Stimulated activated CD4-positive, alpha-beta T cell treated with anti-CD3 and anti-CD28 coated beads, Interleukin-1b, Interleukin-23, amount 100 ng/mL, for 4 hours (primary cell): ENCODE results near the gene SPATA33.
A peak's percentile ranks its signal among the peaks of the same experiment; 100 is the strongest.

ENCODE experiments used
- DNase-seq, 2 donors: peaks; one replicate each; pipeline ENCODE4 v3.0.0-alpha.2; 2020; ENCODE audit warnings: low read depth in 2 of 2

Gene SPATA33

DNA sequence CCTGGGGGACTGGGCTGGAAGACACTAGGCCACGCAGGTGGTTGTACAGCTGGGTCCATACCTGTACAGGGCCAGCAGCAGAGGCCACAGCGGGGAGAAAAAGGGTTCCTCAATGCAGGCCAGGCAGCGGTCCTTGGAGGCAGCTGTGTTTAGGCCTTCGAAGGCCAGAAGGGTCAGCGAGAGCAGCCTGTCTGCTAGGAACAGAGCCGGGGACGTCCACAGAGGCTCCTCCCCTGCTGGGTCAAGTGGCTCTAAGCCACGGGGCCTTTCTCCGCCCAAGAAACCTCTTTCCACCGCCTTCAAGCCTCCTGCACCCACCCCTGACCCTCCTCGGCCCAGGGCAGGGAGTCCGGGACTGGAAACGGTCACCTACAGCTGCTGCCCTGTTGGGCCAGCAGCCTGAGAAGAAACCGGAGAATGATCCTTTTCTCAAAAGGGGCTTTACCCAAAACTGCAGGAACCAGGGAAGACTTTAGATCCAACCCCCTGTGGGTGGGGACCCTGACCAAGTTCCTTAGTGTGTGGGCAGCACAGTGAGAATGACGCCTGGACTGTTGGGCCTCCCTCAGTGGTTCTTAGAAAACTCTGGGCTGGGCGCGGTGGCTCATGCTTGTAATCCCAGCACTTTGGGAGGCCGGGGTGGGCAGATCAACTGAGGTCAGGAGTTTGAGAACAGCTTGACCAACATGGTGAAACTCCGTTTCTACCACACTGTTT, 52.2 kb downstream of the SPATA33 start:
- DNase-seq, result no peak

DNA sequence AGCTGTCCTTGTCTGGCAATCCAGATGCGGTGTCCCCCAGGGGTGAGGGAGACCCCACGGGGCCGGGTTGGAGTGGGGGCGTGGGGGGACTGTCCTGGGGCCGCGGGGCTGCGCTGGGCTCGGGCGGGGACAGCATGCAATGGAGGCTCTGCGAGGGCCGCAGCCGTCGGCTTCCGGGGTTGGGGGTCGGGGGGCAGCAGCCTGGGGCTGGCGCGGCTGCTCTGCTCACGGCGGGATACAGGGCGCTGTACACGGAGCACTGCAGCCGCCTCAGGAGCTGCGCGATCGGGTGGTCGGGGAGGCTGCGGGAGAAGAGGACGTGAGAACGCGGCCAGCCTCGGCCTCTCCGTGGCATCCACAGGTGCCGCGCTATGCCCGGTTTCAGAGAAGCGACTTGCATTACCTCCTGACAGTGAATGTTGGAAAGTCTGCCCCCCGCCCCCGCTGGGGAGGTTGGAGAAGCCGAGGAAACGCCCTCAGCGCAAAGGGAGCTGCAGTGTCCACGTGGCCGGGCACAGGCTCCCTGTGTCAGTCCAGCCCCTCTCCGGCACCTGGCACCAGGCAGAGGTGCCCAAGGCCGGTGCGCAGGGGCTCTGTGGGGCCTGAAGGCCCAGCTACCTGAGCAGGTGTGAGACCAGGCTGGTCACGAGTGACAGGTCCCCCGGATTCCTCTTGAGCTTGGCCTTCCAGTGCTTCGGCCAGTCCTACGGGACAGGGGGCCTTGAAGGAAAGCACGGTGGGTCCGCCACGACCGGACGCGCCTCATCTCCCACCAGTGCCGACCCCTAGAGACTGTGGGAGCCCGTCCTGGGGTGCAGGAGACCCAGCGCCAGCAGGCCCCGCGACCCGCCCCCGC, 53.3 kb downstream of the SPATA33 start:
- no peak for DNase-seq

DNA sequence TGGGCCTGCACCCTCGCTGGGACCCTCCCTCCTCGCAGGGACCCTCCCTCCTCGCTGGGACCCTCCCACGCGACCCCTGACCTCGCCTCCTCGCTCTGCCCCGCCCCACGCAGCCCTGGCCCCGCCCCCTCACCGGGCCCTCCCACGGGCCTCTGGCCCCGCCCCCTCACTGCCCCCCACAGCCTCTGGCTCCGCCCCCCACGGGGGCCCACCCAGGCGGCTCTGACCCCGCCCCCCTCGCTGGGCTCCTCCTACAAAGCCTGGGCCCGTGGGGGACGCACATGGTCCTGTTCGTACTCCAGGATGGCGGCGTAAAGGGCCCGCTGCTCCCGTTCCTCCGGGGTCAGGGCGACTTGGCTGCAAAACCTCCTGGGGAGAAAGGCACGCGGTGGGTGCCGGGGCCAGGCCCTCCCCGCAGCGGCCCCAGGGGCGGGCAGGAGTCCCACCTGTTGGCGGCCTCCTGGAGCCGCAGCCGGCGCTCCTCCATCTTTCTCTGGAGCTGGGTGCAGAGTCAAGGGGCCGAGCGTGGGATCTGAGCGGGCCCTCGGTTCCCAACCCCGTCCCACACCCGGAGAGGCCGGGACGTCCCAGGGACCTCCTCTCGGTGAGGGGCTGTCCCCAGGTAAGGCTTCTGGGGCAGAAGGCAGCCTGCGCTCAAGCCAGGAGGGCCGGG, 54.1 kb downstream of the SPATA33 start:
- peak; percentile 74 to 79 for DNase-seq

DNA sequence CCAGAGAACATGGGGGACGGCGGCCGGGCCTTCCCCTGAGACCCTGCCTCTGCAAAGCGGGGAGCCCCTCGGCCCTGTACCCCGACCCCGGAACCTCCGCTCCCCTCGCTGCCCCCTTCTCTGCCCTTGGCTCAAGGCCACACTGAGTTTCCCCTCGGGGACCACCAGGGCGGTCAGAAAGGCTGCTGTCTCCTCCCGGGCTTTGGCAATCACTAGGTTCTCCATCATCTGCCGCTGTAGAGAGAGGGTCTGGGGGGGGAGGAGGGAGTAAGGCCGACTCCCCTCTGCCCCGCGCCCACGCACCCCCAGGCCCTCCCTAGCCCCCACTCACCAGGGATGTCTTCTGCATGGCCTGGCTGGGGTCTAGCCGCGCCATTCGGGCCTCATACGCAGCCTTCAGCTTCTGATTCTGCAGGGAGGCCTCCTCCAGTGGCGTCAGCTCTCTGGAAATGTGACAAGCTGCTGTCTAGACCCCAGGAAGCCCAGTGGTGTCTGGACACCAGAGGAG, 54.7 kb downstream of the SPATA33 start:
- DNase-seq, result no peak

DNA sequence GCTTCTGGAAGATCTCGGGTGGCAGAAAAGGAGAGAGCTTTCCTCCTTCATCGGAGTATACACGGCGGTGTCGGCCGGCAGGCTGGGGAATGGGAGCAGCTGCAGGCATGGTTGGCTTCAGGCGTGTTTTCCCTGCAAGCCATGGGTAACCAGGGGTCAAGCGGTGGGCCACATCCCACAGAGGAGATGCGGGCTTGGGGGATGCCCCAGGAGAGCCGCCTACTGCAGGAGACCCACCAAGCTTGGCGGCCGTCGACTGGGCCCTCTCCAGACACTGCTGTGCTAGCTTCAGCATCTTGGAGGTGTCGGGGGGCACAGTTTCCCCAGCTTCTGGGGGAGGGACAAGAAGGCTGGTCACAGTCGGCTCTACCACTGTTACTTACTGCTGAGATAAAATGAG, 58.9 kb downstream of the SPATA33 start:
- DNase-seq, result no peak

DNA sequence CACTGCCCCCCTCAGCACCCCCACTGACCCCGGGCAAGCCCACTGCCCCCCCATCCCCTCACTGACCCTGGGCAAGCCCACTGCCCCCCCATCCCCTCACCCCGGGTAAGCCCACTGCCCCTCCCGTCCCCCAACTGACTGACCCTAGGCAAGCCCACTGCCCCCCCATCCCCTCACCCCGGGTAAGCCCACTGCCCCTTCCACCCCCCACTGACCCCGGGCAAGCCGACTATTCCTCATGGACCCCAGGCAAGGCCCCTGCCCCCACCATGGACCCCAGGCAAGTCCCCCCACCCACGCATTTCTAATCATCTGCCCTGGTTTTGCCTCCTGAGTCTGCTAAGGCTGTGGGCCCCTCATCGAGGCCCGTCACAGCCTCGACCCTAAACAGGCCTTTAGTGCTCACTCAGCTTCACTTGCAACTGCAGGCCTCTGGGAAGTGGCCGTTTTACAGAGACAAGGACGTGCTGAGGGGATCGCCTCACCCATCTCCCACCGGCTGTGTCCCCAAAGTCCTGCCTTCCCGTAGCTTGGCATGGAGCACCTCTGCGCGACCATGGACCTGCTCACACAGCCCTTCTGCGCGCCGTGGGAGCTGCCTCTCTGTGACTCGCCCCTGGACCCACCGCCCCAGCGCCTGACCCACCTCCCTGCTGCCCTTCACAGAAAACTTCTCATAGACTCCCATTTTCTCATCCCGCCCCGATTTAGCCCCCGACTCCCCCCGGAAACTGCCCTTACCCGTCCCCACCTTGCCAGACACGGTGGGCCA, 59.5 kb downstream of the SPATA33 start:
- DNase-seq, result no peak

DNA sequence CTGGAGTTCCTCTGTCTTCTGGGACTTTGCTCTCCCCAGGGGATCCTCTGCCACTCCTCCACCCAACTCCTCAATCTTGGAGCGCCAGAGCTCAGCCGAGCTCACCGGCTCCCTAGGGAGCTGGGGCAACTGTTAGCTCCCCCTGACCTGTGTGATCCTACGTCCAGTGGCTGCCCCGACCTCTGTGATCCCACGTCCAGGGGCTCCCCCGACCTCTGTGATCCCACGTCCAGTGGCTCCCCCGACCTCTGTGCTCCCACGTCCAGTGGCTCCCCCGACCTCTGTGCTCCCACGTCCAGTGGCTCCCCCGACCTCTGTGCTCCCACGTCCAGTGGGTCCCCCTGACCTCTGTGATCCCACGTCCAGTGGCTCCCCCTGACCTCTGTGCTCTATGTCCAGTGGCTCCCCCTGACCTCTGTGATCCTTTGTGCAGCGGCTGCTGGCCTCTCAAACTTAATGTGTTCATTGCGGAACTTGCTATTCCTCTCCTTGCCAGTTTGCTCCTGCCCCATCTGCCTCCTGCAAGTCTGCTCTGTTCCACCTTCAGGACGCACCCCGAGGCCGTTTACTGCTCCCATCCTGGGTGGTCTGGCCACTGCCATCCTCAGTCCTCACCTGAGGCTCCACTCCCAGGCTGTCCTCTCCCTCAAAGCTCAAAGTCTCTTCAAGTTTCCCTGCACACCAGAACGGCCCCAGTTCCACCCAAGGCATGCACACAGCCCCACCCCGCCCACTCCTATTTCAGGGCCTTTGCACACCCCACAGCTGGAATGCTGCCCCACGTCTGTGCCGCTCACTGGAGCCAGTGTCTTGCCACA, 60.3 kb downstream of the SPATA33 start:
- no peak for DNase-seq
